Transverse colon (tissue), 3 donors: ENCODE results near the gene PPDPF.

ENCODE experiments used
- CTCF ChIP-seq, 5 experiments: fragments of 200-600 bp in 3 of 5; fragments of 450-650 bp in 2 of 5; sonication (generic) in 3 of 5; IDR thresholded peaks; 1 replicate in 2 of 5; 2 replicates in 3 of 5; pipeline ENCODE4 v1.5.1; 2016 to 2017; ENCODE audit warnings: antibody characterized with exemption in 5 of 5, inconsistent platforms in 3 of 5, mild to moderate bottlenecking in 2 of 5, moderate library complexity in 1 of 5
- POLR2A ChIP-seq: fragments of 450-650 bp; IDR thresholded peaks from one replicate; pipeline ENCODE4 v1.6.1; 2016; ENCODE audit warnings: antibody characterized with exemption, mild to moderate bottlenecking, moderate library complexity

DNA sequence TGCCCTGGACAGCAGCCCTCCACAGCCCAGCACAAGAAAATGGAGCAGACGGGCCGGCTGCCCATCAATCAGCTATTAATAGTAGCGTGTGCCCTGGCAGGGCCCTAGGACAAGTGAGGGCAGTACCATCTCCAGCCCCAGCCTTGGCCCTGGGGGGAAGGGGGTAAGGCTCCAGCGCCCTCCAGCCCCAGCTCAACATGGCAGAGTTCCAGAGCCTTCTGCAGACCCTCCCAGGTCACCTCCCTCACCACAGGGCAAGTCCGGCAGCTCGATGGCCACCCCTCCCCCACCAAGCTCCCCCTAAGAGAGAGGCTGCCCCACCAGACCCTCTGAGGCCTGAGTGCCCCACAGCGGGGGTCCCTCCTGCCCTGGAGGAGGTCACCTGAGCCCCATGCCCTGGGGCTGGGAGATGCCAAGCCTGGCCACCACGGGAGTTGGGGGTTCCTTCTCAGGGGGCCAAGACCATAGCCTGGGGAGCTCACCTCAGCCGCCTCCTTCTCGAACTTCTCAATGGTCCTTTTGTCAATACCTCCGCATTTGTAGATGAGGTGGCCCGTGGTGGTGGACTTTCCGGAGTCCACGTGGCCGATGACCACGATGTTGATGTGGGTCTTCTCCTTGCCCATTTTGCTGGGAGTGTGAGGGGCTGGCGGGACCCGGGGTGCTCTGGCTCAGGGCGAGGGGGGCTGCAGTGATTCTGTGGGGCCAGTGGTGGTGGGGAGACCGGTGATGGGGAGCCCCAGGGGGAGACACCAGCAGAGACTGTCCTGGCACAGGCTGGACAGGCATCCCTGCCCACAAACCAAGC is 23.2 kb upstream of the PPDPF start:
- TF ChIP-seq CTCF (IDR thresholded peaks at IDR 0.05): no peak
- TF ChIP-seq POLR2A: no peak
